Stimulated activated CD8-positive, alpha-beta memory T cell treated with anti-CD3 and anti-CD28 coated beads, Interleukin-2, amount 100 ng/mL, for 1 hour (primary cell): ENCODE data around the gene PKD1.
"Not testable (repeated sequence)": the region's sequence is repeated elsewhere in the genome, so short reads cannot be mapped to it uniquely, and the experiment has no call there.

Experiments used
- DNase-seq, 2 donors: peaks; one replicate each; pipeline ENCODE4 v3.0.0-alpha.2; 2020; ENCODE audit warnings: low read depth in 2 of 2

The PKD1 gene

DNA sequence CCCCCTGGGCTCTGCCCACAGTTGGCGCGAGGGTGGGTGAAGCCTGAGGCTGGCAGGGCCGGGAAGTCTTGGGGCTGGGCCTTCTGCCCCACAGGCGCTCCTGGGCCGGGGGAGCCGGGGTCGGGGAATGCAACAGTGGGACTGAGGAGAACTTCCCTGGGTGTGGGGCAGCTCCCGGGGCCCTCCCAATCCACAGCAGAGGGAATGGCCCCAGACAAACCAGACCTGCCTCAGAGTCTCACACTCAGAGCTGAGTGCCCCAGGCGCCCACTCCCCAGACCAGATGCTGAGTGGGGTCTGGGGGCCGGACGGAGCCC is 11.4 kb downstream of the PKD1 start:
- DNase-seq = not testable (repeated sequence)

DNA sequence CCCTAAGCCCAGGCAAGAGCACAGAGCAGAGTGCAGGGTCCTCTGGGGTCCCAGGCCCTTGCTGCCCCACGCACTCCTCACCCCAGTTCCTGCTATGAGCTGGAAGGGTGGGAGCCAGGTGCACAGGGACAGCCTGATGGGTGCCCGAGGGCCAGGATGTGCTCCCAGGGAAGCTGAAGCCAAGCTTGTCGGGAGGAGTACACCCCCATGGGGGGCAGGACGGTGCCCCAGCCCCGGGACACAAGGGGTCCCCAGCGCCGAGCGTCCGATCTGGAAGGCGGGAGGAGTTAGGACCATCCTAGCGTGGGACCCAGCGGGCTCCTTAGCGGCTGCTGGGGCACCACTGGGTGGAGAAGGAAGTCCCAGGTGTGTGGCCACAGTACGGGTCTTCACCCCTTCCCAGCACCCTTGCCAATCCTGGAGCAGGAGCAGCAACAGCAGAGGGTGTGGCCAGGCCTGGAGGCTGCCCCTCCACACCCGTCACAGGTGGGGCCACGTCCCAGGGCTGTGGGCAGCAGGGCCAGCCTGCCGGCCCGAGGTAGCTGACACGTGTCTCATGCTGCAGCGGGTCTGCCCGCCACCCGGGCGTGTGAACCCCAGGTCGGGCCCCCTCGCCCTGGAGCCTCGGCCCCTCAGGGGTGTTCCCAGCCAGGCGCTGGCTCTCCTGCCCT is 11.9 kb downstream of the PKD1 start:
- DNase-seq = not testable (repeated sequence)

DNA sequence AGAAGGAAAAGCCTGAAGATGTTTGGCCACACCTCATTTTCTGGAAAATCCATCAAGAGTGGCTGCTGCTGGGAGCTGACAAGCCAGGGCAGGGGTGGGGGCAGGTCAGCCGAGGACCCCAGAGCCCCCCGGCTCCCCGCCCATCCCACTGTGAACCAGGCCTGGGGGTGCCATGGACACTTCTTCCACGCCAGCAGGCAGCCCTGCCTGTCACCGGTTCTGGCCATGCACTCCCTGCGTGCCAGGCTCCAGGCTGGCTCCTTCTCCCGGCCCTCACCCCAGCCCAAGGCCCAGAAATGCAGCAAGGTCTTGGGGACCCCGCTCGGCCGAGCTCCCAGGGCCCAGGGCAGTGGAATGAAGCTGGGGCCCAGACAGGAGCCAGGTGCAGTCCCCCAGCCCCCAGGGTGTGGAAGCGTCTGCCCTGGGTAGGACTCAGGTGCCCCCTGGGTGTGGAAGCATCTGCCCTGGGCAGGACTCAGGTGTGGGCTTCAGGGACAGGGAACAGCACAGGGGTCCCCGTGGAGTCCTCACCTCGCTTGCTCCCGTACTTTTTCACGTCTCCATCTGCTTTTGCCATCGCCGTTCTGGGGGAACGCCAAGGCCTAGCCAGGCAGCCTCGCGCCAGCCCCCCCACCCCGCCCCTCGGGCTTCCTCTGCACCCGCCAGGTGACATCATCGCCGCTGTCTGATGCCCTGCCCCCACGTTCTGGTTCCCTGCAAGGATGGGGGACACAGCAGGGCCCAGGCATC is 12.6 kb downstream of the PKD1 start:
- DNase-seq = not testable (repeated sequence)

DNA sequence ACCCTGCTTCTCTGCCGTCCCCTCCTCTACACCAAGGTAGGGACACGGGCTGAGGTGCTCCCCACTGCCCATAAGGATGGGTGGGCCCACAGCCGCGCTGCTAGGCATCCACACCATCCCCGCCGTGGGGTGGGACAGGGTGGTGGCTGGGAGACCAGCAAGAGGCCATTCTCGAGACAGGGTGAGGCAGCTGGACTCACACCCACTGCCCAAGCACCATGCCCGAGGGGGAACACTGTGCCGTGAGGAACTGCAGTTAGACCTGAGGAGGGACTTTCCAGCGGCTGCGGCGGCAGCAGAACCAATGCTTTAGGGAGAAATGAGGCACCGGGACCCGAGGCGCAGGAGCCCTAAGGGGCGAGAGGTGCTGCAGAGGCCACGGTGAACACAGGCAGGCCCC is 13.3 kb downstream of the PKD1 start:
- no peak for DNase-seq

DNA sequence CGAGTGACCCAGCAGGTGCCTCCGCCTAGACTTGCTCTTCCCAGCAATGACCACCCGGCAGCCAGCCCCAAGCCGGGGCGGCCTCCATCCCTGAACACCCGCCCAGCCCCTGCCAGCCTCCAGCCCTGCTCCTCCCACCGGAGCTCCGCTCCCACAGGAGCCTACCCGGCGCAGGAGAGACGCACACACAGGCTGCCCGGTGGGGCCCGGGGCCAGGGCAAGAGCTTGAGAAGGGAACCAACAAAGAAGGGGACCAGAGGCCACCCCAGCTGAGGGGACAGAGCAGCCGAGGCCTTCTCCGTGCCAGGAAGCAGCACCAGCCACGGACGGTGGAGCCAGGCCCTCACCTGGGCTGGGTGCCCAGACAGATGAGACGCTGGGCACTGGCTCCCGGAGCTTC is 13.8 kb downstream of the PKD1 start:
- no peak for DNase-seq

DNA sequence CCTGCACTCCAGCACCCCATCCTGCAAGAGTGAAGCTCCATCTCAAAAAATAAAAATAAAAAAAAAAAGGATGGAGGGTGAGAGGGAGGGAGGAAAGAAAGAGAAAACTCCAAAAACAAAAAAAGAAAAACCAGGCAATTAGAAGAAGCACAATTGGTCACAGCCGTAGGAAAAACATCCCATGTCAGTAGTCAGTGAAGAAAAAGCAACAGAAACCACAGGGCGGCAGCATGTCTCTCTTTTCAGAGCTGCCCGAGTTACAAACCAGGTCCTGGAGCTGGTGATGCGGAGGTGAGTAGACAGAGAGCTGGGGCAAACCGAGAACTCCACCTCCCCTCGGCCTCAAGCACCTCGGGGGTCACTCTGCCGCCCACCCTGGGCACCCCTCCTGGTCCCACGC is 14.4 kb downstream of the PKD1 start:
- not testable (repeated sequence) for DNase-seq

DNA sequence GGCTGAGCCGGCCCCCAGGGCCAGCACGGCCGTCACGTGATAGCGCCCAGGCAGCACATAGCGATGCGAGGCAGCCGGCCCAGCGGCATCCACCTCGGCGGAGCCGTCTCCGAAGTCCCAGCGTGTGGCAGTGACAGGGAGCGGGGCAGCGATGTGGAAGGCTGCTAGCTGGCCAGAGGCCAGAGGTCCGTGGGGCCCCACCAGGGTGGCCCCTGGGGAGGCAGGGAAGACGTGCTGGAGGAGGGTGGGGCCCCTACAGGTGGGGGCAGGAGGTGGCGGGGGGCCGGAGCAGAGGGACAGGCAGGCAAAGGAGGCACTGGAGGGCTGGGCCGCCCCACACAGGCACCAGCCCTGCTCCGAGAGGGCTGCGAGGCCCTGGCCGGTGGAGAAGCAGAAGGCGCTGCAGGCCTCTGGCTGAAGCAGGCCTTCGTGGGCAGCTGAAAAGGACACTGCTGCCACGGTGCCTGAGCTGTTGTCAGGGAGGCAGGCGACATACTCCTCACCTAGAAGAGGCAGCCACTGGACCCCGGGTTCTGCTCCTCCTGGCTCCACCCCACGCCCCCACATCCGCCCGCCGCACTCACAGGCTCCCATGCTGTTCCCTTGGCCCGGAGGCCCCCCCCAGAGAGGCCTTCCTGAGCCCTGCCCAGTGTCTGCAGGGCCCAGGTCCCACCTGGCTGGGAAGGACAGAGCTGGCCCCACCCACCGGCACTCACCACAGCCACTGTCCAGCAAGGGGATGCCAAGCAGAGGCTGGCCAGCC is 17.6 kb downstream of the PKD1 start:
- not testable (repeated sequence) for DNase-seq

DNA sequence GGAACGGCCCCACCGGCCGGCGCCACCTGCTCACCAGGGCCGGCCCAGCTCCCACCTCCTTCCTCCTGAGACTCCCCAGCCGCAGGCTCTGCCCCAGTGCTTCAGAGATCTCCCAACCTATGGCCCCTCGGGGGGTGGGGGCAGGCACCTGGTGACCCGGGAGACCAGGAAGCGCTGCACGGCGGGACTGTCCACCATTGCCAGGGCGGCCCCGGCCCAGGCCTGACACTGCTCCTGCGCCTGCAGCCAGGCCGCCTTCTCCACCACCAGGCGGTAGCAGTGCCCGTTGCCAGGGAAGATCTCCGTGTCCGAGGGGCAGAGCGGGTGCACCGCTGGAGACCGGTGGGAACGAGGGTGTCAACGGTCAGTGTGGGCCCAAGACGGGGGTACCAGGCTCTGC is 18.4 kb downstream of the PKD1 start:
- not testable (repeated sequence) for DNase-seq

DNA sequence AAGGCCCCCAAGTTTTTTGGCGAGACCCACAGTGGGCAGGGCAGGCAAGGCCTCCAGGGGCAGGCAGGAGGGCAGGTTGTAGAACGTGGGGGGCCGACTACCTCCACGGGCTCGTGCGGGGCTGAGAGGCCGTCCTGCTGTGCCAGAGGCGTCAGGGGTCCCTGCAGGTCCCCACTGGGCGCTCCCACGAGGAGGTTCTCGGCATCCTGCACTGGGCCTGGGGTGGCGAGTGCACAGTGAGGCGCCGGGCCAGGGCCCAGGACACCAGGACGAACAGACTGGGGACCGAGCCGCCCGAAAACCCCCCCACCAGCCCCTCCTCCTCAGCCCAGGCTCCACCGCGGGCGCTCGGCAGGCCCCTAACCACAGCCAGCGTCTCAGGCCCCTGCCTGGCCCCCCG is 19.3 kb downstream of the PKD1 start:
- not testable (repeated sequence) for DNase-seq

DNA sequence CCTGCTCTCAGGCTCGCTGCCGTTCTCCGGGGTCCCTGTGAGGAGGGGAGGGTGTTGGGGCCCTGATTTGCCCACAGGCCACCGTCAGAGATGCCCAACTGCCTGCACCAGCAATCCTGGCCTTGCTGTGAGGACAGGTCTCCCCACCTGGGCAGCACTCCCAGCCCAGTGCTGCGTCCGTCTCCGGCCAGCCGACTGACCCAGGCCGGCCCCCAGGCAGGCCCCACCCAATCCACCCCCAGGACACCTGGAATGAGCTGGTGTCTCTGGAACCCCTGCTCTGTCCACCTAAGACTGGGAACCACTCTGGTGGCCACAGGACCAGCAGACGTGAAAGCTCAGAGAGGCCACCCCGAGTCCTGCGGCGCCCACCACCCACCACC is 20.1 kb downstream of the PKD1 start:
- no peak for DNase-seq

DNA sequence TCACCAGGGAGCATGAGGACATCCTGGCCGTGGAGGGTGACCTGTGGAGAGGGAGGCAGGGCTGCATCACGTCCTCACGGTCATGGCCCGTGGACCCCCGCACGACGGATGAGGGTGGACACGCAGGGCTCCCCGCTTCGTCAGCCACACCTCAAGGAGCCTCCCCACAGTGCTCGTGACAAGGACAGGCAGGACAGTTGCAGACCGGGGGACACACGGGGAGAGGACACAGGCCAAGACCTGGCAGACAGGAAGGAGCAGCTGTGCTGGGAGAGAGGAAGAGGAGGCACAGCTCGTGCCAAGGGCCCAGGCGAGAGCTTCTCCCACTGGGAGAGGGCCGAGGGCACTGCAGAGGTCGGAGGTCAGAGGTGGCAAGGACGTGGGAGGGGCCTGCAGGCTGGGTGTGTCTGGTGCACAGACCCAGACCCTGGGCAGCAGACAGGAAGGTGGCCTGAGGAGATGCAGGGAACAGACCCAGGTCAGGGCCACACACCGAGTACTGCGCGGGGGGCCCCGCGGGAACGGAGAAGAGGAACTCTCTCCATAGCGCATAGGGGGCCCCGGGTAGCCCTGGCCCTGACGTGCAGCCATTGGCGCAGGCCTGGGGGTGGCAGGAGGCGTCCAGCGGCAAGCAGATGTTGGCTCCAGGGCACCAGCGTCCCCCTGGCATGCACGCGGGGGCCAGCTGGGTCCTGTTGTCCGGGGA is 20.7 kb downstream of the PKD1 start:
- DNase-seq = not testable (repeated sequence)

DNA sequence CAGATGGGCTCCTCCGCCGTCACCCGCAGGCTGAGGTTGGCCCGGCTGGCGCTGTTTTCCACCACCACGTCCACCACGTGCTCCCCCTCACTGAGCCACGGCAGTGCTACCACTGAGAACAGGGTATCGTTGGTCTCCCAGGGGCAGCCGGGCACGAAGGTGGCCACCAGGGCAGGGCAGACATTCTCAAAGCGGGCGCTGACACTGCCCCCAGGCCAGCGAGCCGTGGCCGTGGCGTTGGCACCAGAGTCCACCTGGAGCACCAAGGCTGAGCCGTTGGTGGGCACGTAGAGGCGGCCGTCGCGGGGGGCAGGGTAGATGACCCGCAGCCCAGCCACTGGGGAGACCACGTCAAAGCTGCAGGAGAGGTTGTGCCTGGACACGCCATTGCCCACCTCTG is 21.5 kb downstream of the PKD1 start:
- not testable (repeated sequence) for DNase-seq

DNA sequence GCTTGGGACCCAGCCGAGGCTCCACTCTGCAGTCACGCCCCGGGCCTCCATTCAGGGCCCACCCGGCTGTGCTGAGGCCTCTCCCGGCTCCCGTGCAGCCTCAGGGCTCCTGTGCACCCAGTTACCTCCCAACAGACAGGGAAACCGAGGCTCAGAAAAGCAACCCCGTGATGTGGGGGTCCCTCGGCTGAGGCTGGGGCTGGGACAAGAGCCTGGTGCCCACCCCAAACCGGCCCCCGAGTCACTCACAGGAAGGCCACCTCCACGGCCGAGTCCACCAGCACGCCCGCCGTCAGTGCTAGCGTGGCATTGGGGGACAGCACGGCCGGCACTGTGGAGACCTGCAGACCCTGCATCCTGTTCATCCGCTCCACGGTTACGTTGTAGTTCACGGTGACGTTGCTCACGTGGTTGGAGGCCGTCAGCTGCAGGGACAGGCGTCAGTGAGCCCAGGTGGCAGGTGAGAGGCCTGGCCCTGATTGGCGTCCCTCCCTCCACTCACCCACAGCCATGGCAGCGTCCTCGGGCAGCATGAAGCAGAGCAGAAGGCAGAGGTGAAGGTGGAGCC is 23.1 kb downstream of the PKD1 start:
- not testable (repeated sequence) for DNase-seq

DNA sequence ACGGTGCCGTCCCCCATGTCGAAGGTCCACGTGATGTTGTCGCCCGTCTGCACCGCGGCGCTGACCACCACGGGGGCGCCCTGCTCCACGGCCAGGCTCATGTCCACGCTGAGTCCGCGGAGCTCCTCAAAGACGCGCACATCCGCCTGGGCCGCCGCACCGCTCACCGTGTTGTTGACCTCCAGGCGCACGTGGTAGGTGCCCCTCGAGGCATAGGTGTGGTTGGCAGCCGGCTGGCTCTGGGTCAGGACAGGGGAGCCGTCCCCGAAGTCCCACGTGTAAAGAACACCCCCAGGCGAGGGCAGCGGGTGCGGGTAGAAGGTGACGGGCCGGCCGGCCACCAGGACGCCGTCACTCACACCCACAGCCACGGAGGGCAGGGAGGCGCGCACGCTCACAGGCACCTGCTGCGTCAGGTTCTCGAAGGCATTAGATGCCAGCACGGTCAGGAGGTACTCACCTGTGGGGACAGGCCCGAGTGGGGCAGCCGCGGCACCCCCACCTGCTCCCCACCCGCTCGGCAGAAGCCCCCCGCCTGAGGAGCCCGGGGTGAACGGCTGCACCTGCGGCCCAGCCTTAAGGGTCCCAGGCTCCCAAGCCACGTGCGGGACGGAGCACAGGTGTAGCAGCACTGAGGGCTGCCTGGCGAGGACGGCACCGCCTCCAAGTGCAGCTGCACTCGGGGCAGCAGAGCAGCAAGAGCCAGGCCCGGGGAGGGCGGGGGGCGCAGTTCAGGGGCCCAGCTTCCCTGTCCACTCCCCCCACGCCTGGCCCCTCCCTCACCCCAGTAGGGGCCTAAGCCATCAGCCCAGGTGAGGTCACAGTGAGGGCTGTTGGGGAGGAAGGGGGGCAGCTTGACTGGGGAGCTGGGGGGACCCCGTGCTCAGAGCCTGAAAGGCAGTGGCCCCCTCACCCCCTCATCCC is 24.0 kb downstream of the PKD1 start:
- DNase-seq = not testable (repeated sequence)

DNA sequence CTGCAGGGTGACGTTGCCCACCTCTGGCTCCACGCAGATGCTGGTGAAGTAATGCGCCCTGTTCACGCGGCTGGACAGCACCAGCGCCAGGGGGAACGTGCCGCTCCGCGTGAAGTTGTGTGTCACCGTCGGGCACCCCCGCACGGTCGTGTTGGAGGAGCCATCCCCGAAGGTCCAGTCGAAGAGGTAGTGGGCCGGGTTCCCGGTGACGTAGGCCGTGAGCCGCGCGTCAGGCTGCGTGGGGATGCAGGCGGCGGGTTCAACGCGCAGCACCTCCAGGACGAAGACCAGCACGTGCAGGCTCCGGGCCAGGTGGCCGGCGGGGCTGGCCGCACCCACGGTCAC is 24.7 kb downstream of the PKD1 start:
- DNase-seq = not testable (repeated sequence)

DNA sequence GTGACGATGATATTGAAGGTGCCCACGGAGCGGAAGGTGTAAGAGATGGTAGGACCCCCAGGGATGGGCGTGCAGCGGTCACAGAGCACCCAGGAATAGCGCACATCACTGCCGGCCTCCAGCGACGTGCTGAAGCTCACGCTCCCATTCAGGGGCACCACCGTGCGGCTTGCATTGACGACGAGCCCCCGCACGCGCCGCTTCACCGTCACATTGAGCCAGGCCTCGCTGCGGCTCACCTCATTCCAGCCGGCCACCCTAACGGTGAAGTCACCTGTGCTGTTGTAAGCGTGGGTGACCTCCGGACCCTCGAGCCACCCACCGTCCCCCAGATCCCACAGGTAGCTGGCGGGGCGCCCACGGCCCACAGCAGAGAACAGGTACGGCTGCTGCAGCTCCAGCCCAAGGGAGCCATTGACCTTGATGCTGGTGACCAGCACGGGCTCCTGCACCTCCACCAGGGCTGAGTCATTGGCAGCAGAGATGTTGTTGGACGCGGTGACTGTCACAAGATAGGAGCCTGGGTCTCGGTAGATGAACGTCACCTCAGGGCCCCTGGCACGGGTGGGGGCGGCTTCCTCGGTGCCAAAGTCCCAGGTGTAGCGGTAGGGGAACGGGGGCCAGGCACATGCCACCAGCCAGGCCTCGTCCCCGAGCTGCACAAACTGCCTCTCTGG is 25.2 kb downstream of the PKD1 start:
- not testable (repeated sequence) for DNase-seq

DNA sequence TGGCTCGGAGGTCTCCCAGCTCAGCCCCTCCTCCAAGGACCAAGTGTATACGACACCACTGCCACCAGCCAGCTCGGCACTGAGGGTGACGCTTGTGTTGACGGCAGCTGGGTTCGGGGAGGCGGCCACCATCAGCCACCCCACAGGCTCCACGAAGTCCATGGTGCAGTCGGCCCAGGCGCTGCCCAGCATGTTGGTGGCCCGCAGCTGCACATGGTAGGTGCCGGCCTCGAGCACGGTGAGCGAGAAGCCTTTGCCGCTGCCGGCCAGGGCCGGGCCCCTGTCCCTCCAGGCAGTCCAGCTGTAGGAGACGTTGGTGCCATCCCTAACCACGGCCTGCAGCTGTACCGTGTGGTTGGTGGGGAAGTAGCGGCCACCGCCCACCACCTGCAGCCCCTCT is 25.8 kb downstream of the PKD1 start:
- DNase-seq = not testable (repeated sequence)

DNA sequence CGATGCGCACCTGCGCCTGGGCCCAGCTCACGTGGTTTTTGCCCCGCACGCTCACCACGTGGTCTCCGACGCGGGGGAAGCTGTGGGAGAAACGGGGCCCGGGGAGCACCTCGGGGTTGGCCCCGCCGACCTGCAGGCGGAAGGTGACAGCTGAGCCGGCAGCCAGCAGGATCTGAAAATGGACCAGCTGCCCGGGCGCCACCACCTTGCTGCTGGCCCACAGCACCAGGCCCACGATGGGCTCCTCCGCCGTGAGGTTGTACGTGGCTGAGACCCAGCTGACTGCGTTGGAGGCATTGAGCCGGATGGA is 26.5 kb downstream of the PKD1 start:
- not testable (repeated sequence) for DNase-seq

DNA sequence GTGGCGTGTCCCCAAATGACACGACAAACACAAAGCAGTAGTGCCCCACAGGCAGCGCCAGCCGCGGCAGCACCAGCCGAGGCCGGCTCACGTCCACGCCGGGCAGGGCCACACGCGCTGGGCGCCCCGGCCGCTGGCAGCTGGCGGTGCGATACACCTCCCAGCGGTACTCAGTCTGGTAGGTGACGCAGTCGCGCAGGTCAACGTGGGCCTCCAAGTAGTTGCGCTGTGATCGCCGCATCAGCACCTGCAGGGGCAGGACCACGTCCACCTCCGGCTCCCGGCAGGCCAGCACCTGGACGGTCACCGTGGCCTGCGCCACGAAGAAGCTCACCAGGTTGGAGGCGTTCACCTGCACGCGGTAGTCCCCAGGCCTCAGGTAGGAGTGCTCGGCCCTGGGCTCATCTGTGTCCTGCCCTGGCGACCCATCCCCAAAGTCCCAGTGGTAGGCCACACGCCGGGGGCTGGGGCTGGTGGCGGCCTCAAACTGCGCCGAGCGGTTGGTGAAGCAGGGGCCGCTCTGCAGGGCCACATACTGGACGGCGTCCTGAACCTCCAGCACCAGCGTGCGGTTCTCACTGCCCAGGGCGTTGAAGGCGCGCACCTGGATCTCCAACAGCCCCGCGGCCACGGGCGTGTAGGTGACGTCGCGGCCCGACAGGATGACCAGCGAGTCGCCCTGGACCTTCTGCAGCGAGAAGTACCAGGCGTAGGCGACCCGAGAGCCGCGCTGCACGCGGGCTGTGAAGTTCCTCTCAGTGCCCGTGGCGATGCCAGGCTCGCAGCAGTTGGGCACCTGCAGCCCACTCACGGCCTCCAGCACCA is 27.0 kb downstream of the PKD1 start:
- DNase-seq = not testable (repeated sequence)

DNA sequence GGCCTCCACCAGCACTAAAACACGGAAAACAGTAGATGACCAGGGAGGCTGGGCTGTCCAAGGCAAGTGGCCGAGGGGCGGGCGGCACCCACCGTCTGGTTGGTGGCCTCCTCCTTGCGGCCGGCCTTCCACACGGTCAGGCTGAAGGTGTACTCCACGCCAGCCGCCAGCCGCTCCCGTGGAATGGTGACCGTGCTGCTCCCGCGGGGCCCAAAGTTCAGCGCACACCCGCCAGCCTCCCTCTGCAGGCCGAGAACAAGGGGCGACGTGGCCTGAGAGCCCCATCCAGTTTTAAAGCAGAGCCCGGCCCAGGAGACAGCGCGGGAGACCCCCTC is 27.9 kb downstream of the PKD1 start:
- not testable (repeated sequence) for DNase-seq
